Measurements from ENCODE around the gene MOV10. TPM values are rescaled to one million over a fixed set of nuclear protein-coding genes. Genes with fewer than 3 reads are reported as not detected.

Gene MOV10
- total and polyA plus RNA-seq, 2 of the 13 experiments (the other 11 are each of a cell fraction or from before 2014, with no cell fraction given) = 56.4 to 58.2 TPM

DNA sequence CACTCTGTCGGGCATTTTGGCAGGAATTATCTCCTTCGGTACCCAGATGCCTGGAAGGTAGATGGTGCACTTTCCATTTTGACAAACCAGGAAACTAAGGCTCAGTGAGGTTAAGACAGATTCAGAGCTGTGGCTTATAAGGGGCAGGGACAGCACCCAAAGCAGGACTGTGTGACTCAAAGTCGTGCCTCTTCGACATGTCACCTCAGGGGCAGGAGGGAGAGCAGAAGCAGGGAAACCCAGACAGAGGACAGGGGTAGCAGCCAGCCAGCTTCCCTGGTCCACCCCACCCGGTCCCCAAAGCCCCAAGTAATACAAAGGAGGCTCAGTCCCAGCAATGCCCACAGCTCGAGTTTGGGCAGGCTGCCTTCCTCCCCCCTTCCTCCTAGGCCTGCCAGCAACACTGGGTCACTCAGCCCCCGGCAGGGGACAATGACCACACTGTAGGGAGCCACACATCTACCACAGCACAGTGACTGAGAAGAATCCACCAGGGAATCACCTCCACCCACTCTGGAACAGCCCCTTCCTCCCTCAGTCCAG lies 30.0 kb downstream of the MOV10 start:
- peak overlapping the region; percentile 85 for H3K9ac ChIP-seq (ENCODE audit: insufficient read depth, low read depth, low read length)
- peak overlapping the region; percentile 78 for H3K27ac ChIP-seq (ENCODE audit: extremely low read length, insufficient read depth, low read length)
- H3K4me2 ChIP-seq (ENCODE audit: low read depth, low read length) = peak overlapping the region; percentile 94
- peaks cover 6 to 30% of the 10 kb centered on the region in 2 experiments; a peak in 4 of 5 replicates for H3K36me3 ChIP-seq (replicated peaks in 1 of 2; ENCODE audit: control insufficient read depth in 1 of 2, insufficient read depth in 2 of 2, low read length in 2 of 2)
- H3K79me2 ChIP-seq (ENCODE audit: insufficient read depth, low read length) = peaks cover 22% of the 10 kb centered on the region
- ATAC-seq (no peak; the same call in 2 of the 3 replicates), FAIRE-seq (no peak), DNase-seq (ENCODE audit: low spot score) (no peak)
- H4K20me1 ChIP-seq (ENCODE audit: insufficient read depth, low read length) = no peaks in the 10 kb centered on the region
- POLR2A ChIA-PET = interaction anchor here (0.6 to 9.2 kb wide), 12 partner anchors 9 to 369 kb away, joined by 3 to 251 read pairs (median 3); partner anchors contain the start of genes CAPZA1, CTTNBP2NL, MOV10 and PPM1J
- H3K4me3 ChIP-seq (replicated peaks in 1 of 3; ENCODE audit: insufficient read depth in 1 of 3, low read depth in 2 of 3, low read length in 3 of 3) = peak overlapping the region; percentile 61 to 99 (median 96); a peak in 5 of 6 replicates
- peaks cover 0 to 16% of the 10 kb centered on the region in 2 experiments; a peak in 1 of 5 replicates for H3K27me3 ChIP-seq (ENCODE audit: control insufficient read depth in 1 of 2, insufficient read depth in 2 of 2, low read length in 2 of 2)
- H2AFZ ChIP-seq (ENCODE audit: low read length) = no peak overlapping the region
- CTCF ChIA-PET (ENCODE audit: low intra/inter-chr PET ratio, low total read pairs) = no interaction called here
- 57% methylated on average over 6 of the region's 7 CpGs for WGBS (ENCODE audit: low lambda C conversion rate)
- intact Hi-C loops (cut with micrococcal nuclease; ENCODE audit: unreplicated experiment) = no loop called here
- H3K9me3 ChIP-seq (ENCODE audit: low read length) = no peaks in the 10 kb centered on the region
- in situ Hi-C loops (cut with HindIII; ENCODE audit: extremely low pct_ligation_motif_present, low pct_unique_long_range_greater_than_20kb) = loop anchor here (10.0 to 25.0 kb wide), 2 partner anchors 200 to 333 kb away; partner anchors contain the start of gene WNT2B
- H3K4me1 ChIP-seq (ENCODE audit: insufficient read depth, low read length) = peaks cover 68% of the 10 kb centered on the region
- TF ChIP-seq HMG20B (CRISPR knock-in tag; conservative IDR thresholded peaks at IDR 0.05) (no peak), SAFB2 (CRISPR knock-in tag; IDR thresholded peaks at IDR 0.05; ENCODE audit: borderline replicate concordance, low read depth) (0 out of 2 replicates have a peak, but pooled peaks have one; percentile 16), SP2 (CRISPR knock-in tag; IDR thresholded peaks at IDR 0.05) (0 out of 2 replicates have a peak, but pooled peaks have one; percentile 3), SMAD1 (CRISPR knock-in tag; IDR thresholded peaks at IDR 0.05; ENCODE audit: borderline replicate concordance, low read depth) (no peak), HNRNPL (IDR thresholded peaks at IDR 0.05; ENCODE audit: low read depth, low read length) (0 out of 2 replicates have a peak, but pooled peaks have one; percentile 71), SP1 (IDR thresholded peaks at IDR 0.05) (no peak), SP1 (CRISPR knock-in tag; IDR thresholded peaks at IDR 0.05) (no peak), WIZ (CRISPR knock-in tag; IDR thresholded peaks at IDR 0.05) (no peak), PHF20 (CRISPR knock-in tag; IDR thresholded peaks at IDR 0.05) (0 out of 2 replicates have a peak, but pooled peaks have one; percentile 20), ZNF136 (CRISPR knock-in tag; IDR thresholded peaks at IDR 0.05; ENCODE audit: low read depth) (no peak), AGO2 (optimal IDR thresholded peaks at IDR 0.05; ENCODE audit: low read depth, low read length) (peak; percentile 8), ZBTB46 (CRISPR knock-in tag; IDR thresholded peaks at IDR 0.05; ENCODE audit: borderline replicate concordance) (peak; percentile 37; the same call in 1 of the 2 replicates), ZNF768 (CRISPR knock-in tag; IDR thresholded peaks at IDR 0.05) (0 out of 2 replicates have a peak, but pooled peaks have one; percentile 21)
- TF ChIP-seq, protein P1, sequence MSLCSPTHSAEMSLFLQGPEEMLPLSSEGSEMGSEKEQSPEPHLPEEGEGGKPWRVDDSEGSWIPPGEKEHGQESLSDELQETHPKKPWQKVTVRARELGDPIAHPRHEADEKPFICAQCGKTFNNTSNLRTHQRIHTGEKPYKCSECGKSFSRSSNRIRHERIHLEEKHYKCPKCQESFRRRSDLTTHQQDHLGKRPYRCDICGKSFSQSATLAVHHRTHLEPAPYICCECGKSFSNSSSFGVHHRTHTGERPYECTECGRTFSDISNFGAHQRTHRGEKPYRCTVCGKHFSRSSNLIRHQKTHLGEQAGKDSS (CRISPR knock-in tag; IDR thresholded peaks at IDR 0.05; ENCODE audit: borderline replicate concordance, low read depth) = peak; percentile 3; the same call in 1 of the 2 replicates
- TF ChIP-seq, protein P2, sequence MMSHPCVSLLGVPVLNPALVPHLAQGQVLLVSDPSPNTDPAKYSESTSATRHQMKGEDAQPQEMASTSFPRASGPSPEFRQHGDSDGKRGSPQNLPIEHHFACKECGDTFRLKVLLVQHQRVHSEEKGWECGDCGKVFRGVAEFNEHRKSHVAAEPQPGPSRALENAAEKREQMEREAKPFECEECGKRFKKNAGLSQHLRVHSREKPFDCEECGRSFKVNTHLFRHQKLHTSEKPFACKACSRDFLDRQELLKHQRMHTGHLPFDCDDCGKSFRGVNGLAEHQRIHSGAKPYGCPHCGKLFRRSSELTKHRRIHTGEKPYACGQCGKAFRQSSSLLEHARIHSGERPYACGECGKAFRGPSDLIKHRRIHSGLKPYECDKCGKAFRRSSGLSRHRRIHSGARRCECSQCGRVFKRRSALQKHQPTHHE (CRISPR knock-in tag; IDR thresholded peaks at IDR 0.05; ENCODE audit: borderline replicate concordance) = no peak
- TF ChIP-seq, protein P3, sequence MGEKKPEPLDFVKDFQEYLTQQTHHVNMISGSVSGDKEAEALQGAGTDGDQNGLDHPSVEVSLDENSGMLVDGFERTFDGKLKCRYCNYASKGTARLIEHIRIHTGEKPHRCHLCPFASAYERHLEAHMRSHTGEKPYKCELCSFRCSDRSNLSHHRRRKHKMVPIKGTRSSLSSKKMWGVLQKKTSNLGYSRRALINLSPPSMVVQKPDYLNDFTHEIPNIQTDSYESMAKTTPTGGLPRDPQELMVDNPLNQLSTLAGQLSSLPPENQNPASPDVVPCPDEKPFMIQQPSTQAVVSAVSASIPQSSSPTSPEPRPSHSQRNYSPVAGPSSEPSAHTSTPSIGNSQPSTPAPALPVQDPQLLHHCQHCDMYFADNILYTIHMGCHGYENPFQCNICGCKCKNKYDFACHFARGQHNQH (CRISPR knock-in tag; IDR thresholded peaks at IDR 0.05) = 0 out of 2 replicates have a peak, but pooled peaks have one; percentile 1
- TF ChIP-seq, protein P4, sequence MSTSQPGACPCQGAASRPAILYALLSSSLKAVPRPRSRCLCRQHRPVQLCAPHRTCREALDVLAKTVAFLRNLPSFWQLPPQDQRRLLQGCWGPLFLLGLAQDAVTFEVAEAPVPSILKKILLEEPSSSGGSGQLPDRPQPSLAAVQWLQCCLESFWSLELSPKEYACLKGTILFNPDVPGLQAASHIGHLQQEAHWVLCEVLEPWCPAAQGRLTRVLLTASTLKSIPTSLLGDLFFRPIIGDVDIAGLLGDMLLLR (CRISPR knock-in tag; IDR thresholded peaks at IDR 0.05) = peak; percentile 49; the same call in 1 of the 2 replicates
- BruUV-seq (replicated peaks) = no TSS peak
